Lower lobe of right lung (tissue), 2 donors: ENCODE results near the gene ANGPTL1. TPM values are rescaled to one million over a fixed set of nuclear protein-coding genes. Genes with fewer than 3 reads are reported as not detected.
A peak's percentile ranks its signal among the peaks of the same experiment; 100 is the strongest.

ENCODE experiments used
- ATAC-seq, 2 donors: fragments of 200-7000 bp; cut with Tn5 transposase; one replicate each; pipeline ENCODE4 v1.9.1; 2020 to 2022; ENCODE audit warnings: mild to moderate bottlenecking in 2 of 2, moderate library complexity in 2 of 2
- DNase-seq: peaks from one replicate; pipeline ENCODE4 v3.0.0-alpha.2; 2020
- H3K27ac ChIP-seq: fragments of 200-600 bp; one replicate; pipeline ENCODE4 v1.8.0; 2022
- H3K27me3 ChIP-seq: fragments of 200-600 bp; one replicate; pipeline ENCODE4 v1.8.0; 2022; ENCODE audit warnings: low read depth
- H3K36me3 ChIP-seq: fragments of 200-600 bp; one replicate; pipeline ENCODE4 v1.8.0; 2022; ENCODE audit warnings: mild to moderate bottlenecking
- H3K4me1 ChIP-seq: fragments of 200-600 bp; one replicate; pipeline ENCODE4 v1.8.0; 2022
- H3K4me3 ChIP-seq: fragments of 200-600 bp; one replicate; pipeline ENCODE4 v1.8.0; 2022; ENCODE audit warnings: mild to moderate bottlenecking
- H3K9me3 ChIP-seq: fragments of 200-600 bp; one replicate; pipeline ENCODE4 v1.8.0; 2022
- CTCF ChIP-seq: fragments of 200-600 bp; IDR thresholded peaks from one replicate; pipeline ENCODE4 v1.8.0; 2022; ENCODE audit warnings: antibody characterized with exemption, mild to moderate bottlenecking
- intact Hi-C: fragments of 100-400 bp; cut with DNase I; formaldehyde crosslinking; loops from one replicate; pipeline ENCODE4 v1.11.0; 2022
- total RNA-seq: library from RNA; stranded (reverse); fragmentation: NEBNext Ultra II Directional; extraction: Animal tissue kit (Norgen Biotek cat#: 25700); gene quantifications from one replicate; pipeline ENCODE4 v1.2.1, GENCODE V29; 2021
- donor health status: DM: no; HTN: yes; CAD: no; lungs with severe emphysema.

The ANGPTL1 gene
- total RNA-seq, 1 donor from 2014 or later: 12.3 TPM

- Histone ChIP-seq H3K36me3 (no peaks in the 10 kb centered on the region), H3K27me3 (no peaks in the 10 kb centered on the region), H3K9me3 (no peaks in the 10 kb centered on the region), H3K4me3 (peak overlapping the region; percentile 35), H3K4me1 (peaks cover 11% of the 10 kb centered on the region), H3K27ac (peak overlapping the region; percentile 42)
- intact Hi-C loops: no loop called here
- DNase-seq (no peak), ATAC-seq (no peak)
- TF ChIP-seq CTCF: no peak
These were observed 2.2 kb downstream of the ANGPTL1 start for GRCh38 chr1:178868706-178869105.

GRCh38 chr1:178867670-178868069, 3.2 kb downstream of the ANGPTL1 start:
- ATAC-seq (no peak), DNase-seq (no peak)
- peaks cover 11% of the 10 kb centered on the region for H3K4me1 ChIP-seq
- no peaks in the 10 kb centered on the region for H3K9me3 ChIP-seq
- no peak for TF ChIP-seq CTCF
- H3K4me3 ChIP-seq: peak overlapping the region; percentile 35
- H3K27ac ChIP-seq: peak overlapping the region; percentile 42
- H3K36me3 ChIP-seq: no peaks in the 10 kb centered on the region
- H3K27me3 ChIP-seq: no peaks in the 10 kb centered on the region
- intact Hi-C loops: no loop called here

GRCh38 chr1:178864326-178864725, 6.6 kb downstream of the ANGPTL1 start:
- H3K4me1 ChIP-seq: no peaks in the 10 kb centered on the region
- no peak for DNase-seq
- H3K27ac ChIP-seq: no peak overlapping the region
- TF ChIP-seq CTCF: no peak
- peak overlapping the region; percentile 2 for H3K4me3 ChIP-seq
- no peaks in the 10 kb centered on the region for H3K9me3 ChIP-seq
- intact Hi-C loops: no loop called here
- ATAC-seq: no peak
- no peaks in the 10 kb centered on the region for H3K36me3 ChIP-seq
- H3K27me3 ChIP-seq: no peaks in the 10 kb centered on the region

- TF ChIP-seq CTCF: no peak
- Histone ChIP-seq H3K36me3 (no peaks in the 10 kb centered on the region), H3K27ac (no peak overlapping the region), H3K9me3 (no peaks in the 10 kb centered on the region), H3K4me1 (no peaks in the 10 kb centered on the region), H3K27me3 (no peaks in the 10 kb centered on the region), H3K4me3 (no peak overlapping the region)
- ATAC-seq (no peak), DNase-seq (no peak)
- intact Hi-C loops: no loop called here
These were observed 8.0 kb downstream of the ANGPTL1 start for GRCh38 chr1:178862864-178863263.

GRCh38 chr1:178862416-178862815, 8.5 kb downstream of the ANGPTL1 start:
- no peak overlapping the region for H3K4me3 ChIP-seq
- no peak overlapping the region for H3K27ac ChIP-seq
- H3K9me3 ChIP-seq: no peaks in the 10 kb centered on the region
- ATAC-seq (no peak), DNase-seq (no peak)
- no peaks in the 10 kb centered on the region for H3K4me1 ChIP-seq
- TF ChIP-seq CTCF: no peak
- no peaks in the 10 kb centered on the region for H3K36me3 ChIP-seq
- intact Hi-C loops: no loop called here
- H3K27me3 ChIP-seq: no peaks in the 10 kb centered on the region

GRCh38 chr1:178857126-178857525, 13.8 kb downstream of the ANGPTL1 start:
- no peak for TF ChIP-seq CTCF
- no peak for ATAC-seq

More at GRCh38 chr1:178857126-178857525, 13.8 kb downstream of the ANGPTL1 start:
- no peak for DNase-seq
- Histone ChIP-seq H3K9me3 (no peaks in the 10 kb centered on the region), H3K27ac (no peak overlapping the region), H3K27me3 (no peaks in the 10 kb centered on the region), H3K4me3 (no peak overlapping the region), H3K4me1 (no peaks in the 10 kb centered on the region), H3K36me3 (peaks cover 5% of the 10 kb centered on the region)
- intact Hi-C loops: no loop called here
